Stimulated activated CD8-positive, alpha-beta memory T cell treated with anti-CD3 and anti-CD28 coated beads, Interleukin-7, amount 100 ng/mL, for 48 hours (primary cell): Measurements from ENCODE around the gene TP53AIP1.

Experiments used
- DNase-seq, 2 donors: peaks; one replicate each; pipeline ENCODE4 v3.0.0-alpha.2; 2020; ENCODE audit warnings: low read depth in 1 of 2; ENCODE audit errors: extremely low read depth in 1 of 2

TP53AIP1 gene

GRCh38 chr11:128892866-128893565 lies 49.7 kb downstream of the TP53AIP1 start:
- no peak for DNase-seq

GRCh38 chr11:128891913-128892398 lies 50.7 kb downstream of the TP53AIP1 start:
- DNase-seq = no peak

GRCh38 chr11:128890543-128891368 lies 51.9 kb downstream of the TP53AIP1 start, which contains the start of gene KCNJ5:
Gene KCNJ5, plus strand, starts transcription at chr11:128891356. Its CDS starts 19,918 bp downstream, at chr11:128911274.
- no peak for DNase-seq

GRCh38 chr11:128890216-128890542 lies 52.5 kb downstream of the TP53AIP1 start:
- DNase-seq = no peak

GRCh38 chr11:128889657-128890213 lies 52.9 kb downstream of the TP53AIP1 start:
- DNase-seq = no peak

- no peak for DNase-seq
Observed at GRCh38 chr11:128888034-128888985, 54.4 kb downstream of the TP53AIP1 start.

- DNase-seq = no peak
Observed at GRCh38 chr11:128886406-128887124, 56.1 kb downstream of the TP53AIP1 start.
